Subcutaneous abdominal adipose tissue (tissue), 5 donors: ENCODE data around the gene ZNF236.

ENCODE experiments used
- H3K27ac ChIP-seq: one replicate; pipeline ENCODE4 v1.7.0; 2013; ENCODE audit warnings: low read depth, mild to moderate bottlenecking, inconsistent platforms, low read length, moderate library complexity
- H3K27me3 ChIP-seq, 5 donors: one replicate each; pipeline ENCODE4 v1.7.0; 2013; ENCODE audit warnings: low read length in 5 of 5, inconsistent platforms in 1 of 5; ENCODE audit not compliant: control insufficient read depth in 5 of 5, insufficient read depth in 4 of 5
- H3K36me3 ChIP-seq, 5 donors: one replicate each; pipeline ENCODE4 v1.7.0; 2013; ENCODE audit warnings: low read length in 5 of 5; ENCODE audit not compliant: control insufficient read depth in 5 of 5, insufficient read depth in 5 of 5
- H3K4me1 ChIP-seq, 5 donors: one replicate each; pipeline ENCODE4 v1.7.0; 2013; ENCODE audit warnings: low read length in 5 of 5, mild to moderate bottlenecking in 3 of 5, moderate library complexity in 1 of 5; ENCODE audit not compliant: control insufficient read depth in 5 of 5, insufficient read depth in 5 of 5
- H3K4me3 ChIP-seq, 5 donors: one replicate each; pipeline ENCODE4 v1.7.0; 2013; ENCODE audit warnings: low read length in 5 of 5, low read depth in 1 of 5
- H3K9ac ChIP-seq, 5 donors: one replicate each; pipeline ENCODE4 v1.7.0; 2013; ENCODE audit warnings: low read length in 5 of 5, mild to moderate bottlenecking in 4 of 5, moderate library complexity in 3 of 5
- H3K9me3 ChIP-seq, 5 donors: one replicate each; pipeline ENCODE4 v1.7.0; 2013; ENCODE audit warnings: low read length in 5 of 5; ENCODE audit not compliant: control insufficient read depth in 5 of 5
- donor health status: healthy.
- donor health status: healthy.
- donor health status: healthy.
- donor health status: healthy.
- donor health status: healthy.

ZNF236 gene

DNA sequence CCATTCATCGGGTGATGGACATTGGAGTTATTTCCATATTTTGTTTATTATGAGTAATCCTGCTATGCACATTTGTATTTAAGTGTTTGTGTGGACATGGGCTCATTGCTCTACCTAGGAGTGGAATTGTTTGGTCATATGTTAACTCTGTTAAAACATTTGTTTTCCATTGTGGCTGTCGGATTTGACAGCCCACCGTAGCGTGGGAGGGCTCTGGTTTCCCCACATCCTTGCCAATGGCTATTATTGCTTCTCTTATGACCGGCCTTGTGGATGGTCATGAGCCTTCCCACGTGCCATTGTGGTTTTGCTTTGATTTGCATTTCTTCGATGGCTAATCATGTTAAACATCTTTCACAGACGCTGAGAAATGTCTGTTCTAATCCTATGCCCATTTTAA is 92.0 kb downstream of the ZNF236 start:
- Histone ChIP-seq H3K36me3 (peaks cover 48 to 93% (median 77%) of the 10 kb centered on the region in 5 donors), H3K4me1 (no peaks in the 10 kb centered on the region), H3K27me3 (no peaks in the 10 kb centered on the region), H3K9ac (no peak overlapping the region), H3K4me3 (no peak overlapping the region), H3K27ac (no peak overlapping the region), H3K9me3 (no peaks in the 10 kb centered on the region)

DNA sequence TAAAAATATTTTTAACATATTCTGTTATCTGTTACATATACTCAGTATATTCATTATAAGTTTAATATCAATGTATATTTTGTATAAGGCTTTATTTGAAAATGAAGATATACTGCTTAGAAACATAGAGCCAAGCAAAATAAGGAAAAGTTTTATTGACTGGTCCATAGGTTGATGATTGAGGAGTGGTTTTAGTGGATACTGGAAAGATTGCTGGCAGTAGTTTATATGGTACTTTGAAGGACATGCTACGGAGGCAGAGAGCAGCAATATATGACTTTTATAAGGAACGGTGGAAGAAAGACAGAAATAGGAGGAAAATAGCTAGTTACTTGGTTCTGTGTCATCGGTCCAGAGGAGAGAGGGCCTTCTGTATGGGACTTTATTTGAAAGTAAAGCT is 92.4 kb downstream of the ZNF236 start:
- no peak overlapping the region for H3K27ac ChIP-seq
- peaks cover 48 to 93% (median 77%) of the 10 kb centered on the region in 5 donors for H3K36me3 ChIP-seq
- no peaks in the 10 kb centered on the region for H3K4me1 ChIP-seq
- H3K27me3 ChIP-seq, result no peaks in the 10 kb centered on the region
- no peaks in the 10 kb centered on the region for H3K9me3 ChIP-seq
- no peak overlapping the region for H3K4me3 ChIP-seq
- no peak overlapping the region for H3K9ac ChIP-seq

DNA sequence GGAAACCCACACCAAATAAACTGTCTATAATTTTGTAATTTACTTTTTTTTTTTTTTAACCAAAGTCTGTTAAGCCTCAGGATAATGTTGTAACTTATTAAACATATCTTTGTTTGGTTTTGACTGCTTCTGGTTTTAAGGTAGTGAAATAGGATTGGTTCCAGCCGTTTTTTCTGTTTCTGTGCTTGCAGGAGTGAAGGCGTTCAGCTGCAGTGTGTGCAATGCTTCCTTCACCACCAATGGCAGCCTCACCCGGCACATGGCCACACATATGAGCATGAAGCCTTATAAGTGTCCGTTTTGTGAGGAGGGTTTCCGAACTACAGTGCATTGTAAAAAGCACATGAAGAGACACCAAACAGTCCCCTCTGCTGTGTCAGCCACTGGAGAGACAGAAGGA is 93.1 kb downstream of the ZNF236 start:
- H3K27me3 ChIP-seq, result no peaks in the 10 kb centered on the region
- H3K4me3 ChIP-seq, result no peak overlapping the region
- no peaks in the 10 kb centered on the region for H3K4me1 ChIP-seq
- H3K9me3 ChIP-seq, result no peaks in the 10 kb centered on the region
- no peak overlapping the region for H3K27ac ChIP-seq
- H3K9ac ChIP-seq, result no peak overlapping the region
- H3K36me3 ChIP-seq, result peaks cover 48 to 92% (median 75%) of the 10 kb centered on the region in 5 donors

DNA sequence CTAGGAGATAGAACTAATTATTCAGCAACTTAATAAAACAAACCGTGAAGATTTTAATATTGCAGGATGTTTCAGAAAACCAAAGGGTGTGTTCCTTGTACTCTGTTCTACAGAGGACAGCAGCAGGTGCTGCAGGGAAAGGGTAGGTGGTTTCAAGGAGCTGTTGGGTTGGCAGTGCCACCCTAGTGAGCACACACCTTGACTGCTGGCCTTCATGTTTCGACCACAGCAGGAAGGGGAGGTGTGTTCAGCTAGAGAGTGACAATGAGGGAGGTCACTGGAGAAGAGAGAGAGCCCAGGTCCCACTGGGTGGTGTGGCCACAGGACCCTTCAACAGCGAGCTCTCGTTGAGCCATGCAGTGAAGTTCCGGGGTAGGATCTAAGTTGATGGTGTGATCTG is 98.6 kb downstream of the ZNF236 start:
- H3K27ac ChIP-seq, result no peak overlapping the region
- no peaks in the 10 kb centered on the region for H3K27me3 ChIP-seq
- H3K9me3 ChIP-seq, result no peaks in the 10 kb centered on the region
- no peak overlapping the region for H3K4me3 ChIP-seq
- no peaks in the 10 kb centered on the region for H3K4me1 ChIP-seq
- peaks cover 26 to 75% (median 72%) of the 10 kb centered on the region in 5 donors for H3K36me3 ChIP-seq
- no peak overlapping the region for H3K9ac ChIP-seq

DNA sequence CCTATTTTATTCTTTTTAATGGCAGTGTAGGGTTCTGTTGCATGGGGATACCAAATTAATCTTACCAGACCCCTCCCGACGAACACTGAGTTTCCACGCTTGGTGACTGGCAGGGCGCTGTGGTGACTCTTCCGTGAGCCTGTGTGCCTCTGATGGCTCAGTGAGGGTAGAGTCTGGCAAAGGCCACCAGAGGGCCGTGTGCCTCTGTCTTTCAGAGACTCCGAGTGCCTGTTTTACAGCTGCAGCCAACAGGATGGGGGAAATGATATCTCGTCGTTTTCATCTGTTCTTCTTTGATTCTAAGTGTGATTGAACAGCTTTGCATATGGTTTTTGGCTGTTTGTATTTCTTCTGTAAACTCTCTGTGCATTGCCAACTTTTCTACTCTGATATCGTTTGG is 99.8 kb downstream of the ZNF236 start:
- Histone ChIP-seq H3K27ac (no peak overlapping the region), H3K36me3 (peaks cover 25 to 75% (median 68%) of the 10 kb centered on the region in 5 donors), H3K27me3 (no peaks in the 10 kb centered on the region)

DNA sequence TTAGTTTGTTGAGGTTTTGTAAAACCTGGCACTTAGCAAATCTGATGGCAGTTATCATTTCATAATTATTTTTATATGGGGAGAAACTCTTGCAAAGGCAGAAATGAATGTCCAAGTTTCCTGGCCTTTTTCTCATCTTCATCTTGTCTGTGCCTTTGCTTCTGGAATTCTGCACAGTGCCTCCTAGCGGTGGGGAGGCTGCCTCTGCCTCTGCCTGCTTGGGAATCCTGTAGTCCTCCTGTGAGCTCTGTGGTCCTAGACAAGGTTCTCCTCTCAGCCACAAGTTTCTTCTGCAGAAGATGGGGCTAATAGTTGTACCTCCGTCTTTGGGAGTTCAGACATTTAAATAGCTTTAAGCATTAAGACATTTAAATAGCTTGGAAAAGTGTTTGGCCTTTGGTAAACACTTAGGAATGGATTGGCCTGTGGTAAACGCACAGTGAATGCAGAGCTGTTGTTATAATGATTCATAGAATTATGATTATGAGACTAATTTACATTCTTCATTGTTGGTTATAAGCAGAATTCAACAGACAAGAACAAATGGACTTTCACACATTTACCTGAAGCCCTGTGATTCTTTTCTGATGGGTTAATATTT is 101.2 kb downstream of the ZNF236 start:
- Histone ChIP-seq H3K27ac (no peak overlapping the region), H3K9ac (no peak overlapping the region), H3K4me1 (no peaks in the 10 kb centered on the region), H3K27me3 (no peaks in the 10 kb centered on the region), H3K36me3 (peaks cover 23 to 74% (median 67%) of the 10 kb centered on the region in 5 donors), H3K4me3 (no peak overlapping the region), H3K9me3 (no peaks in the 10 kb centered on the region)

More for the DNA sequence above, 99.8 kb downstream of the ZNF236 start:
- Histone ChIP-seq H3K9ac (no peak overlapping the region), H3K4me1 (no peaks in the 10 kb centered on the region), H3K4me3 (no peak overlapping the region), H3K9me3 (no peaks in the 10 kb centered on the region)

DNA sequence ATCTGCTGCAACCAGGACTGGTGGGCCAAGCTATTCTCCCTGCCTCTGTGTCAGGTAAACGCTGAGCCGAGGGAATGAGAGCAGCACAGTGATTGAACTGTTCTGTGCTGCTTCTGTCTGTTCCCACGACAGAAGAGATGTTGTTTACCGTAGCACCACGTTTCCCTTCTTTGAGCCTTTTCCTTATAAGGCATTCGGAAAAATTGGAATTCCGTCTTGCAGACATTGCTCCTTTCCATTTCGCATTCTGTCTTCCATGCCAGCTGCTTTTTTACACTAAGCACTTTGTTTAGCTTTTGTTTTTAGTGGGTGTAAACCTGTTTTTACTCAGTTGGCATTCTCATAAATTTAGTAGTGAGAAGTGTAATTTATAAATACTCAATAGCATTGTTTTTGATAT is 103.1 kb downstream of the ZNF236 start:
- Histone ChIP-seq H3K27ac (no peak overlapping the region), H3K4me1 (no peaks in the 10 kb centered on the region), H3K9ac (no peak overlapping the region), H3K27me3 (no peaks in the 10 kb centered on the region), H3K4me3 (no peak overlapping the region), H3K9me3 (no peaks in the 10 kb centered on the region), H3K36me3 (peaks cover 34 to 75% (median 60%) of the 10 kb centered on the region in 5 donors)

DNA sequence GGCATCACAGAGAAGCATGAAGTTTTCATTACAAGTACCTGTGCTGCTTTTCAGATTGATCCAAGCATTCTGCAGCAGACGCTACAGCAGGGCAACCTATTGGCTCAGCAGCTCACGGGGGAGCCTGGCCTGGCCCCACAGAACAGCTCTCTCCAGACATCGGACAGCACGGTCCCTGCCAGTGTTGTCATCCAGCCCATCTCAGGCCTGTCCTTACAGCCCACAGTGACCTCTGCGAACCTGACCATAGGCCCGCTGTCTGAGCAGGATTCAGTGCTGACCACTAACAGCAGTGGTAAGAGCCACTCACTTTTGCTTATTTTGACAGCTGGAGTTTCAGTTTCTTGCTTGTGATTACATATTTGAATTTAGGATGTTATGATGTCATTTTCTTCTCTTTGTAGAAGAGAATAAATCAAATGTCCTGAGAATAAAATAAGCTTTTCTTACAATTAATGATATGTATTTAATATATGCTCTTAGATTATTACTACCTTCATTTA is 104.9 kb downstream of the ZNF236 start:
- no peak overlapping the region for H3K4me3 ChIP-seq
- no peak overlapping the region for H3K27ac ChIP-seq
- peaks cover 0 to 6% (median 3%) of the 10 kb centered on the region in 5 donors for H3K4me1 ChIP-seq
- peaks cover 34 to 72% (median 54%) of the 10 kb centered on the region in 5 donors for H3K36me3 ChIP-seq
- no peaks in the 10 kb centered on the region for H3K9me3 ChIP-seq
- no peaks in the 10 kb centered on the region for H3K27me3 ChIP-seq
- H3K9ac ChIP-seq, result no peak overlapping the region

DNA sequence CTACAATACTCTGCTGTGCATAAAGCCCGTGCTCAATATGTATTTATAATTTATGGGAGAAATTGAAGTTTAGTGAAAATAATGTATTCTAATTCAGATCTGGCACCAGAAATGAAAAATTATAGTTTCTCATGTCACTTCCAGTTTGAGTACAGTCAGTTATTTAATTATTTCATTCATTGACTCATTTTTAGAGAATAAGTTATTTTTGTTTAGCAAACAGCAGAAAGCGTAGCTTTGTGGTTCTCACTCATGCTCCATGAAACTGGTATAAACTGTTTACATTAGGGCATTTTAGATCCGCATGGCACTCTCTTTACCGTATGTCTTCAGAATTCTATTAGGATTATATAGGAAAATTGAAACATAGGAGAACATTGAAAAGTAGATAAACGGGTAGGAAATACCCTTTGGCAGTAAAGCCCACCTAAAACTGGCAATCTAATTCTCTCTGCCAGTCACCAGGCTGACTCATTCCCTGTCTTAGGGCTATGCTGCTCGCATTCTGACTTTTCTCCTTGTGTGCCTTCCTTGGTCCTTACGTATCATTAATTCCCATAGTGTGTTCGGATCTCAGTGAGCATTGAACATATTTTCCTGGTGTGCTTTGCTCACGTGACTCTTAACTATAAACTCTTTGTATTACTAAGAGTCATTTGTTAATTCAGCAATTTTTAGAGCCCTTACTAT is 106.0 kb downstream of the ZNF236 start:
- H3K9ac ChIP-seq, result no peak overlapping the region
- peaks cover 0 to 12% (median 3%) of the 10 kb centered on the region in 5 donors for H3K4me1 ChIP-seq
- no peak overlapping the region for H3K4me3 ChIP-seq
- no peaks in the 10 kb centered on the region for H3K9me3 ChIP-seq
- peaks cover 31 to 79% (median 55%) of the 10 kb centered on the region in 5 donors for H3K36me3 ChIP-seq
- no peak overlapping the region for H3K27ac ChIP-seq
- H3K27me3 ChIP-seq, result no peaks in the 10 kb centered on the region

DNA sequence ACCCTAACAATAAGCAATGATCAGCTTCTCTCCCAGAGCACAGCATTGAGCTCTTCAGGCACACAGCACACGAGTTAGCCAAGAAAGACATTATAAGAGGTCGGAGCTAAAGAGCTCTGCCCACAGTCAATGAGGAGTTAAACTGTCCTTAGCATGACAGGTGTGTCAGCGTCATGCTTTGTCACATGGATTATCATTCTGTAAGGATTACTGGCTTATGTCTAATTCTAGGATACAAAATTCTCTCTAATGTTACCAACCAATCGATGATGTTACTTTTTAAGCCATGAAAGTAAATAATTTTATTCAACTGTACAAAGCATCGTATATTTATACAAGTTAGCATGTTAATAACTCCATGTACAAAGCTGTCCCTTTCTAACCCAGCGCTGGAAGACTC is 108.8 kb downstream of the ZNF236 start:
- no peaks in the 10 kb centered on the region for H3K9me3 ChIP-seq

More for the DNA sequence above, 108.8 kb downstream of the ZNF236 start:
- H3K9ac ChIP-seq, result no peak overlapping the region
- no peak overlapping the region for H3K27ac ChIP-seq
- no peak overlapping the region for H3K4me3 ChIP-seq
- peaks cover 23 to 65% (median 39%) of the 10 kb centered on the region in 5 donors for H3K36me3 ChIP-seq
- H3K27me3 ChIP-seq, result no peaks in the 10 kb centered on the region
- H3K4me1 ChIP-seq, result peaks cover 0 to 20% (median 3%) of the 10 kb centered on the region in 5 donors
